ENCODE measurements around the gene HLCS.

GRCh38 chr21:36766511-36766910 is 200.0 kb downstream of the HLCS start:
- TF ChIP-seq CTCF (IDR thresholded peaks at IDR 0.05 in 2 of 3, conservative IDR thresholded peaks at IDR 0.05 in 1 of 3; ENCODE audit: control insufficient read depth in 2 of 3, extremely low read depth in 1 of 3, insufficient read depth in 1 of 3, low read depth in 3 of 3, low read length in 3 of 3), result no peak
- no peak for TF ChIP-seq POLR2A (IDR thresholded peaks at IDR 0.05; ENCODE audit: low read depth, low read length)
- no peak for TF ChIP-seq POLR2AphosphoS5 (IDR thresholded peaks at IDR 0.05; ENCODE audit: low read length)
- no peak for TF ChIP-seq RELA (IDR thresholded peaks at IDR 0.05; ENCODE audit: borderline replicate concordance, partially characterized antibody)
- no peak for TF ChIP-seq HCFC1 (IDR thresholded peaks at IDR 0.05; ENCODE audit: low read length)
- TF ChIP-seq RAD21 (IDR thresholded peaks at IDR 0.05; ENCODE audit: insufficient read depth, low read depth, low read length), result no peak
- TF ChIP-seq CEBPB (IDR thresholded peaks at IDR 0.05; ENCODE audit: borderline replicate concordance in 1 of 2, low read depth in 2 of 2, low read length in 2 of 2), result no peak
- TF ChIP-seq PRDM15 (CRISPR knock-in tag; IDR thresholded peaks at IDR 0.05), result no peak
- TF ChIP-seq EZH2 (IDR thresholded peaks at IDR 0.05; ENCODE audit: borderline replicate concordance, control insufficient read depth, low read depth, low read length), result no peak
- TF ChIP-seq SUZ12 (IDR thresholded peaks at IDR 0.05; ENCODE audit: unreplicated experiment), result no peak
- TF ChIP-seq FOXK2 (IDR thresholded peaks at IDR 0.05), result no peak
- no peak for TF ChIP-seq NFXL1 (IDR thresholded peaks at IDR 0.05; ENCODE audit: borderline replicate concordance)
- no peak for TF ChIP-seq TAF1 (IDR thresholded peaks at IDR 0.05; ENCODE audit: borderline replicate concordance, low read depth, low read length)

All from GM12878 (cell line).